Measurements from ENCODE around the gene ENTPD6. TPM values are rescaled to one million over a fixed set of nuclear protein-coding genes. Genes with fewer than 3 reads are reported as not detected.

The ENTPD6 gene
- total RNA-seq, 1 donor from 2014 or later, result 73.4 TPM

DNA sequence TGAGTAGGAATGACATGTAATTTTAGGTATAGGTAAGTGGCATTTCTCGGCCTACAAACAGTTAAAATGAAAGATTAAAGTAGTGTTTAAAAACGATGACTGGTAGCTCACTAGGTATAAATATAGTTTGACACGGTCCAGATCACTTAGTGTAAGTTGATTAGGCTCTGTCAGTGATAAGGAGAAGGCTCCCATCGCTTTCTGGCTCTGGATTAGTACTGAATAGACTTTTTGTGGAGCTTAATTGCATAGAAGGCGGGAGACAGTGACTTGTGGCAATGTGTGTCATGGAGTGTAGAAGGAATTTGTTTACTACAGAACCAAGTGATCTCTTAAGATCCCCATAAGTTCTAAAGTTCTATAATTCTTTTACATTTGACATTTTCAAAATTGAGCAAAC lies 59.1 kb downstream of the ENTPD6 start:
- no peak overlapping the region for H3K27ac Mint-ChIP-seq (ENCODE audit: unreplicated experiment)
- DNase-seq (ENCODE audit: low read depth, low spot score), result no peak
- peaks cover 45% of the 10 kb centered on the region for H3K4me1 Mint-ChIP-seq
- H3K9me3 Mint-ChIP-seq, result no peaks in the 10 kb centered on the region
- peak overlapping the region; percentile 4 for H3K4me3 Mint-ChIP-seq
- TF ChIP-seq, protein P1, sequence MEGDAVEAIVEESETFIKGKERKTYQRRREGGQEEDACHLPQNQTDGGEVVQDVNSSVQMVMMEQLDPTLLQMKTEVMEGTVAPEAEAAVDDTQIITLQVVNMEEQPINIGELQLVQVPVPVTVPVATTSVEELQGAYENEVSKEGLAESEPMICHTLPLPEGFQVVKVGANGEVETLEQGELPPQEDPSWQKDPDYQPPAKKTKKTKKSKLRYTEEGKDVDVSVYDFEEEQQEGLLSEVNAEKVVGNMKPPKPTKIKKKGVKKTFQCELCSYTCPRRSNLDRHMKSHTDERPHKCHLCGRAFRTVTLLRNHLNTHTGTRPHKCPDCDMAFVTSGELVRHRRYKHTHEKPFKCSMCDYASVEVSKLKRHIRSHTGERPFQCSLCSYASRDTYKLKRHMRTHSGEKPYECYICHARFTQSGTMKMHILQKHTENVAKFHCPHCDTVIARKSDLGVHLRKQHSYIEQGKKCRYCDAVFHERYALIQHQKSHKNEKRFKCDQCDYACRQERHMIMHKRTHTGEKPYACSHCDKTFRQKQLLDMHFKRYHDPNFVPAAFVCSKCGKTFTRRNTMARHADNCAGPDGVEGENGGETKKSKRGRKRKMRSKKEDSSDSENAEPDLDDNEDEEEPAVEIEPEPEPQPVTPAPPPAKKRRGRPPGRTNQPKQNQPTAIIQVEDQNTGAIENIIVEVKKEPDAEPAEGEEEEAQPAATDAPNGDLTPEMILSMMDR (conservative IDR thresholded peaks at IDR 0.05), result no peak
- no peaks in the 10 kb centered on the region for H3K27me3 Mint-ChIP-seq (ENCODE audit: low read depth)
- peaks cover 14% of the 10 kb centered on the region for H3K36me3 Mint-ChIP-seq (ENCODE audit: low read depth)

DNA sequence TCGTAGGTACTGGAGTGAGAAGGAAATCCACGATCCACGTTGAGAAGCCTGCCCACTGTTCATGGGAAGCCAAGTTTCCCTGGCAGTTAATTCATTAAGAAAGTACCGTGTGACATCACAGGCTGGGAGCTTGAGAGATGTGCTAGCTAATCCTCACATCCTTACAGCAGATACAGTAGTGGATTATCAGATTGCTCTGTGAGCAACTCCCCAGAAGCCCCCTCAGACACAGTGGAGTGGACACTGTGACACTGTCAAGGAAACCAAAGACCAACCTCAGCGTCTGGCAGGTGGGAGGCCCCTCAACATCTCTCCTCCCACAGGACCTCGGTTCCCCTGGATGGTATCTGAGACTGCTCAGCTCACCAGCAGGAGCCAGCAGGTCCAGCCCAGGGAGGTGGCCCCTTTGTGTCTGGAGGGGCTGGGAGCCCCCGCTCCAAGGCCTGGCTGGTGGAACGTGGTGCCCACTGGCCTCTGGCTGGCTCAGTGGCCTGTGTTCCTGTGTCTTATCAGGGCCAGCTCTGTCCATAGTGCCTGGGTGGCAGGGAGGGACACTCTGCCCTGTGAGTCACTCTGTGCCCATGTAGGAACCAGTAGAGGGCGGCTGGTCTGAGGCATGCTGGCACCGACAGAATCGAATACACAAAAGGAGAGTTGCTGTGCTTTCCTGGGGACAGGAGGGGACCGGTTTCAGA lies 59.6 kb downstream of the ENTPD6 start:
- no peak overlapping the region for H3K4me3 Mint-ChIP-seq

DNA sequence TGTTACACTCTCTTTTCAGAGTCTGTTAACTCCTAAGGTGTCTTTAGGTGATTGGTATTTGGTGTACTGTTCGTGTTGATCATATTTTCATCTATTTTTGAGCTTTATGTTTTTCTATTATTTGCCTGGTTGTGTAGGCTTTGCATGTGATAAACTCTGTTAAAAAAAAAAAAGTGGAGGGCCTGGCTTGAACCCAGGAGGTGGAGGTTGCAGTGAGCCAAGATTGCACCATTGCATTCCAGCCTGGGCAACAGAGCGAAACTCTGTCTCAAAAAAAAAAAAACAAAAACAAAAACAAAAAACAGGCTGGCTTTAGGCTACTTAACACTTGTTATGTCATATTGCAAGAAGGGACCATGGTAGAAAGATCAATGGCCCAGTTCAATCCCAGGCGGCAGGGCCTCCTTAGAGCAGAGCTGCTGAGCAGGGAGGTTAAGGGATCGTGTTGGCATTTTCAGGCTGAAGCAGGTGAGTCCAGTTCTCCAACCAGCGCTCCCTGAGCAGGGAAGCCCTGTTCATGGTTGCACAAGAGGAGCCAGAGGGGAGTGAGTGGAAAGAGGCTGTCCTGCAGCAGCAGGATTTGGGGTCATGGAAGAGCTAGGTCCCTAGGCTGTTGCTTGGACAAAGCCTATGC lies 60.8 kb downstream of the ENTPD6 start:
- Mint-ChIP-seq H3K4me1 (peaks cover 29% of the 10 kb centered on the region), H3K27me3 (ENCODE audit: low read depth) (no peaks in the 10 kb centered on the region), H3K9me3 (peaks cover 2% of the 10 kb centered on the region), H3K4me3 (no peak overlapping the region), H3K36me3 (ENCODE audit: low read depth) (peaks cover 31% of the 10 kb centered on the region), H3K27ac (ENCODE audit: unreplicated experiment) (no peak overlapping the region)
- TF ChIP-seq, protein P1 (conservative IDR thresholded peaks at IDR 0.05), result no peak
- no peak for DNase-seq (ENCODE audit: low read depth, low spot score)

More for the DNA sequence above, 59.6 kb downstream of the ENTPD6 start:
- no peak for DNase-seq (ENCODE audit: low read depth, low spot score)
- Mint-ChIP-seq H3K9me3 (peaks cover 2% of the 10 kb centered on the region), H3K36me3 (ENCODE audit: low read depth) (peaks cover 20% of the 10 kb centered on the region), H3K27me3 (ENCODE audit: low read depth) (no peaks in the 10 kb centered on the region), H3K4me1 (peaks cover 41% of the 10 kb centered on the region), H3K27ac (ENCODE audit: unreplicated experiment) (no peak overlapping the region)
- TF ChIP-seq, protein P1 (conservative IDR thresholded peaks at IDR 0.05), result no peak

DNA sequence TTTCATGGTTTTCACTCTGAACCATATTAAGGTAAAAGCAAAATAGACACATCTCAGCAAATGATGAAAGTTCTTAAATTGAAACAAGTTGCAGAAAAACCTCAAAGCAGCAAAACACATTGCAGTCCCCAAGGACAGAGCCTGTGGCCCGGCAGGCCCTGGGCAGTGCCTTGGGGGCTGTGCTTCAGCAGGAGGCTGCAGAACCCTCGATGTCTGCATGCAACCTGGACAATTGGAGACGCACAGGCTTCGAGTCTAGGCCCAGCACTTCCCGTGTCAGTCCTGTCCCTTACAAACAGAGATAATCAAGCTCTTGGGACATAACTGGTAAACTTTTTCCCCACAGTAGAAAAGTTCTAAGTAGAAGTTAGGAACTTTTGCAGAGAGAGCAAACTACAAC lies 61.6 kb downstream of the ENTPD6 start:
- Mint-ChIP-seq H3K9me3 (peaks cover 7% of the 10 kb centered on the region), H3K36me3 (ENCODE audit: low read depth) (peaks cover 39% of the 10 kb centered on the region), H3K27me3 (ENCODE audit: low read depth) (no peaks in the 10 kb centered on the region), H3K4me3 (no peak overlapping the region), H3K27ac (ENCODE audit: unreplicated experiment) (no peak overlapping the region), H3K4me1 (peaks cover 22% of the 10 kb centered on the region)
- no peak for DNase-seq (ENCODE audit: low read depth, low spot score)
- TF ChIP-seq, protein P1 (conservative IDR thresholded peaks at IDR 0.05), result no peak

DNA sequence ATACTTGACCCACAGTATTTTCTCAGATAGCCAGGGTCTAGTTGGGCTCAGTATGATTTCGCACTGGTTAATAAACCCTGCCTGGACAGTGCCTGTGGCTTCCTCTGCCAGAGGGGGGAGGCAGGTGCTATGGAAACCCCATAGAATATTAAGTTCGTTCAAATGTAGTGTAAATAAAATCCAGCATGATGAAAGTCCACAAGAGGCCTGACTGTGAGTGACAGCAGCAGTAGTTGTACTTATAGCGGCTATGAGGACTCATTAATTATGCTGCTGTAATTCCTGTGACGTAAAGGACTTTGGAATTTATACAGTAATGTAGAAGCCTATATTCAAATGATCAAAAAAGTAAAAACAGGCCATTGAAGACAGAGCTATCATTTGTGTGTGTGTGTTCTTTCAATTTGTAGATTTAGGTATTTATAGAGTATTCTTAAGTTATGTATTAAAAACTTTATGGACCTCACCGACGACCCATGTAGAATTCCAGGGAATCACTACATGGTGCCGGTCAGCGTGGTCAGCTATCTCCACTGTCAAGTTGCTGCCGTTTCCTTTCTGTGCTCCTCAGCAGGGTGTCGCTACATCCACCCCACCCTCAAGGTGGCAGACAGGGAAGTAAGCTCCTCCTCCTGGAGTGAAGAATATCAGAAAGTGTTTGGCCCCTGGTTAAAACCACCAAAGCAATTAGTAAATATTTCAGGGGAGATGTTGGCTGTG lies 62.4 kb downstream of the ENTPD6 start:
- Mint-ChIP-seq H3K27me3 (ENCODE audit: low read depth) (no peaks in the 10 kb centered on the region), H3K36me3 (ENCODE audit: low read depth) (peaks cover 45% of the 10 kb centered on the region), H3K4me1 (peaks cover 14% of the 10 kb centered on the region), H3K4me3 (no peak overlapping the region), H3K9me3 (peaks cover 7% of the 10 kb centered on the region), H3K27ac (ENCODE audit: unreplicated experiment) (no peak overlapping the region)
- TF ChIP-seq, protein P1 (conservative IDR thresholded peaks at IDR 0.05), result no peak
- DNase-seq (ENCODE audit: low read depth, low spot score), result no peak
